ENCODE results near the gene VMAC. TPM values are rescaled to one million over a fixed set of nuclear protein-coding genes. Genes with fewer than 3 reads are reported as not detected.

Gene VMAC
- total RNA-seq, 1 donor from 2014 or later = 3.9 TPM

DNA sequence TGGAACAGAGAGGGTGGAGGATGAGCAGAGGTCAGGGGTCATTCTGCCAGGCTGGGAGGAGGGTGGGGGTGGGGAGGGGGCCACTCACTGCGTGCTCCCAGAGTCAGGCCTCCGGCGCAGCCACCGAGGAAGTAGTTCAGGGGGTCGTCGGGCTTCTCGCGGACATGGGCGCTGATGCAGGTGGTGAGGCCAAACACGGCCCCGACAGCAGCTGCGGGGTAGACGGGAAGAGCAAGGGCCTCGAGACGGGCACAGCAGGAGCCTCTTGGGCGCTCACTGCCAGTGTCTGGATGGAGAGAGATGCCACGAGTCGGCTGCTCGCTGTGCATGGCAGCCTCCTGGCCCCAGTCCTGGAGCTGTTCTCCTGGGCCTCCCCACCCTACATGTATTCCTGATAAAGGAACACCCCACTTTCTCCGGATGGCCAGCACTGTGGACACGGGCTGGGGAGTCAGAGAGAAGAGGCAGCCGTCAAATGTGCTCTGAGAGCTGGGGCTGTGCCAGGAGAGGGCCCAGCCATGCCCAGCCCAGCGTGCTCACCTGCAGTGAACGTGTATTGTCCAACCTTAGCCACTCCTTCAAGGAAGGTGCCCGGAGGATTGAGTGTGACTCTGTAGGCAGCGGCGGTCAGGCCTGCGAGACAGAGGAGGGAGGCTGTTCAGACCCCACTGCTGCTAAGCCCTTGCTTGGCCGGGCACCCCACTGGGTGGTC, 8.2 kb upstream of the VMAC start:
- Histone ChIP-seq H3K27ac (ENCODE audit: low read depth, low read length) (no peak overlapping the region), H3K27me3 (ENCODE audit: insufficient read depth, low read length) (no peaks in the 10 kb centered on the region), H3K4me1 (ENCODE audit: insufficient read depth, low read length) (peaks cover 8% of the 10 kb centered on the region), H3K4me3 (ENCODE audit: insufficient read depth, low read depth, low read length) (no peak overlapping the region), H3K79me2 (ENCODE audit: insufficient read depth, low read length) (peaks cover 41% of the 10 kb centered on the region), H4K20me1 (ENCODE audit: insufficient read depth, low read length) (peaks cover 66% of the 10 kb centered on the region), H3K36me3 (ENCODE audit: insufficient read depth, low read length) (peaks cover 5% of the 10 kb centered on the region), H3K9me3 (ENCODE audit: insufficient read depth, low read depth, low read length) (no peaks in the 10 kb centered on the region), H2AFZ (ENCODE audit: low read depth, low read length) (no peak overlapping the region), H3K9ac (ENCODE audit: low read length) (no peak overlapping the region), H3K4me2 (ENCODE audit: low read length) (no peak overlapping the region)
- no peaks in the 10 kb centered on the region for H3K4me1 Mint-ChIP-seq (ENCODE audit: low read depth, unreplicated experiment)
- TF ChIP-seq EZH2 (IDR thresholded peaks at IDR 0.05; ENCODE audit: insufficient read depth, low read length) = no peak
- TF ChIP-seq, protein P1, sequence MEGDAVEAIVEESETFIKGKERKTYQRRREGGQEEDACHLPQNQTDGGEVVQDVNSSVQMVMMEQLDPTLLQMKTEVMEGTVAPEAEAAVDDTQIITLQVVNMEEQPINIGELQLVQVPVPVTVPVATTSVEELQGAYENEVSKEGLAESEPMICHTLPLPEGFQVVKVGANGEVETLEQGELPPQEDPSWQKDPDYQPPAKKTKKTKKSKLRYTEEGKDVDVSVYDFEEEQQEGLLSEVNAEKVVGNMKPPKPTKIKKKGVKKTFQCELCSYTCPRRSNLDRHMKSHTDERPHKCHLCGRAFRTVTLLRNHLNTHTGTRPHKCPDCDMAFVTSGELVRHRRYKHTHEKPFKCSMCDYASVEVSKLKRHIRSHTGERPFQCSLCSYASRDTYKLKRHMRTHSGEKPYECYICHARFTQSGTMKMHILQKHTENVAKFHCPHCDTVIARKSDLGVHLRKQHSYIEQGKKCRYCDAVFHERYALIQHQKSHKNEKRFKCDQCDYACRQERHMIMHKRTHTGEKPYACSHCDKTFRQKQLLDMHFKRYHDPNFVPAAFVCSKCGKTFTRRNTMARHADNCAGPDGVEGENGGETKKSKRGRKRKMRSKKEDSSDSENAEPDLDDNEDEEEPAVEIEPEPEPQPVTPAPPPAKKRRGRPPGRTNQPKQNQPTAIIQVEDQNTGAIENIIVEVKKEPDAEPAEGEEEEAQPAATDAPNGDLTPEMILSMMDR (IDR thresholded peaks at IDR 0.05; ENCODE audit: insufficient read depth, low read depth, low read length) = no peak
- no peaks in the 10 kb centered on the region for H3K27me3 Mint-ChIP-seq (ENCODE audit: low read depth, unreplicated experiment)
- no peak overlapping the region for H3K4me3 Mint-ChIP-seq (ENCODE audit: unreplicated experiment)
- DNase-seq (ENCODE audit: low read depth) = no peak
- H3K27ac Mint-ChIP-seq (ENCODE audit: unreplicated experiment) = no peak overlapping the region
- no peak for FAIRE-seq
- H3K36me3 Mint-ChIP-seq (ENCODE audit: low read depth, unreplicated experiment) = peaks cover 7% of the 10 kb centered on the region
- H3K9me3 Mint-ChIP-seq (ENCODE audit: unreplicated experiment) = no peaks in the 10 kb centered on the region

DNA sequence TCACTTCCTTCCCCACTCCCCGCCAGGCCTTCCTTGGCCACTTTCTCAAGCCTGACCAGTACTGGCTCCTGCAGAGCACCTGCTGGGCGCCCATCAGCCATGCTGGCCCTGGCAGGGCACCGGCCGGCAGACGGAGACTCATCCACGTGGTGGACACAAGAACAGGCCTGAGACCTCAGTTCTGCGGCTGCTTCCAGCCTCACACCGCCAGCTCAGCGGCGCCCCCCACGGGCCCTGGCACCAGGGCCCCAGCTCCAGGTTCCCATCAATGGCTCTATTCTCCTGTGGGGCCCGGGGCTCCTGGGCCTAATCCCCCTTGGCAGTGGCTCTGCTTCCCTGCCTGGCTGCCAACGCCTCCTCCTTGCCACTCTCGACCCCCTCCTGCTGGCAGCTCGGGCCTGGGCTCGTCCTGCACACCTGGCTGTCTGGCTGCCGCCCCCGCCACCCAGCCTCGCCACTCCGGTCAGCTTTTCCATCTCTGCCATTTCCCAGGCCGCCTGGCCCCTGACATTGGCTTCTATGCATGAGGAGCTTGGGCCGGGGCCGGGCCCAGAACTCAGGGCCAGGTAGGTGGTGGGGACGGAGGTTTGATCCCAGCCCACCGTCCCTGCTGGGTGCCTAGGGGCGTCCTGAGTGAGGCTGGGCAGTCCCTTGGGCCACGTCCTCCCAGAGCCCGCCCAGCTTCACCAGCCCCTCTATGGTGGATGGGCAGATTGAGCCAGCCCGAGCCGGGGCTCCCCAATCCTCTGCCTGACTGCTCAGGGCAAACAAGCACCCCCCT, 7.3 kb upstream of the VMAC start:
- no peak overlapping the region for H3K4me3 Mint-ChIP-seq (ENCODE audit: unreplicated experiment)
- no peak for DNase-seq (ENCODE audit: low read depth)
- H2AFZ ChIP-seq (ENCODE audit: low read depth, low read length) = no peak overlapping the region
- H3K9ac ChIP-seq (ENCODE audit: low read length) = no peak overlapping the region
- no peak overlapping the region for H3K4me2 ChIP-seq (ENCODE audit: low read length)
- no peak overlapping the region for H3K27ac ChIP-seq (ENCODE audit: low read depth, low read length)
- H3K27ac Mint-ChIP-seq (ENCODE audit: unreplicated experiment) = no peak overlapping the region
- no peak for TF ChIP-seq EZH2 (IDR thresholded peaks at IDR 0.05; ENCODE audit: insufficient read depth, low read length)
- TF ChIP-seq, protein P1 (IDR thresholded peaks at IDR 0.05; ENCODE audit: insufficient read depth, low read depth, low read length) = no peak
- FAIRE-seq = no peak
- peaks cover 5% of the 10 kb centered on the region for H3K4me1 ChIP-seq (ENCODE audit: insufficient read depth, low read length)
- H3K36me3 ChIP-seq (ENCODE audit: insufficient read depth, low read length) = peaks cover 5% of the 10 kb centered on the region
- no peaks in the 10 kb centered on the region for H3K9me3 Mint-ChIP-seq (ENCODE audit: unreplicated experiment)
- no peak overlapping the region for H3K4me3 ChIP-seq (ENCODE audit: insufficient read depth, low read depth, low read length)
- peaks cover 7% of the 10 kb centered on the region for H3K36me3 Mint-ChIP-seq (ENCODE audit: low read depth, unreplicated experiment)
- no peaks in the 10 kb centered on the region for H3K27me3 Mint-ChIP-seq (ENCODE audit: low read depth, unreplicated experiment)
- peaks cover 3% of the 10 kb centered on the region for H3K4me1 Mint-ChIP-seq (ENCODE audit: low read depth, unreplicated experiment)
- H4K20me1 ChIP-seq (ENCODE audit: insufficient read depth, low read length) = peaks cover 69% of the 10 kb centered on the region
- H3K79me2 ChIP-seq (ENCODE audit: insufficient read depth, low read length) = peaks cover 48% of the 10 kb centered on the region
- H3K27me3 ChIP-seq (ENCODE audit: insufficient read depth, low read length) = no peaks in the 10 kb centered on the region
- no peaks in the 10 kb centered on the region for H3K9me3 ChIP-seq (ENCODE audit: insufficient read depth, low read depth, low read length)
